ENCODE results near the gene POU4F1. TPM values are rescaled to one million over a fixed set of nuclear protein-coding genes. Genes with fewer than 3 reads are reported as not detected.
A peak's percentile ranks its signal among the peaks of the same experiment; 100 is the strongest.

Gene POU4F1
- total and polyA plus RNA-seq, 2 experiments from 2014 or later: 0.03 to 0.05 TPM

DNA sequence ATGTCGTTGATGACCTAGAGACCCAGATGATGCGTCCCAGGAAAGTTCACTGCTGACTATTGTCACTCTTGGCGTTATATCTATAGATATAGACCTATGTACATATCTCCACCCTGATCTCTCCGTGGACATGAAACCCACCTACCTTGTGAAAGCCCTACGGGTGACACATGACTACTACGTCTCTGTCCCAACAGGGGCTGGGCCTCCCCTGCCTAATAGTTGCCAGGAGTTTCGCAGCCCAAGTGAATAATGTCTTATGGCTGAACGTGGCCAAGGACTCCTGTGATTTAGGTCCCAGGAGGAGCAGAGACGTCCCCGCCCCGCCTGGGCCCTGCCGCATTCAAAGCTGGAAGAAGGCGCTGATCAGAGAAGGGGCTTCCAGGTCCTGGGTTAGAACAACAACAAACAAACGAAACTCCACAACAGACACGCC lies 4.9 kb upstream of the POU4F1 start (continued):
- TF ChIP-seq, protein P1, sequence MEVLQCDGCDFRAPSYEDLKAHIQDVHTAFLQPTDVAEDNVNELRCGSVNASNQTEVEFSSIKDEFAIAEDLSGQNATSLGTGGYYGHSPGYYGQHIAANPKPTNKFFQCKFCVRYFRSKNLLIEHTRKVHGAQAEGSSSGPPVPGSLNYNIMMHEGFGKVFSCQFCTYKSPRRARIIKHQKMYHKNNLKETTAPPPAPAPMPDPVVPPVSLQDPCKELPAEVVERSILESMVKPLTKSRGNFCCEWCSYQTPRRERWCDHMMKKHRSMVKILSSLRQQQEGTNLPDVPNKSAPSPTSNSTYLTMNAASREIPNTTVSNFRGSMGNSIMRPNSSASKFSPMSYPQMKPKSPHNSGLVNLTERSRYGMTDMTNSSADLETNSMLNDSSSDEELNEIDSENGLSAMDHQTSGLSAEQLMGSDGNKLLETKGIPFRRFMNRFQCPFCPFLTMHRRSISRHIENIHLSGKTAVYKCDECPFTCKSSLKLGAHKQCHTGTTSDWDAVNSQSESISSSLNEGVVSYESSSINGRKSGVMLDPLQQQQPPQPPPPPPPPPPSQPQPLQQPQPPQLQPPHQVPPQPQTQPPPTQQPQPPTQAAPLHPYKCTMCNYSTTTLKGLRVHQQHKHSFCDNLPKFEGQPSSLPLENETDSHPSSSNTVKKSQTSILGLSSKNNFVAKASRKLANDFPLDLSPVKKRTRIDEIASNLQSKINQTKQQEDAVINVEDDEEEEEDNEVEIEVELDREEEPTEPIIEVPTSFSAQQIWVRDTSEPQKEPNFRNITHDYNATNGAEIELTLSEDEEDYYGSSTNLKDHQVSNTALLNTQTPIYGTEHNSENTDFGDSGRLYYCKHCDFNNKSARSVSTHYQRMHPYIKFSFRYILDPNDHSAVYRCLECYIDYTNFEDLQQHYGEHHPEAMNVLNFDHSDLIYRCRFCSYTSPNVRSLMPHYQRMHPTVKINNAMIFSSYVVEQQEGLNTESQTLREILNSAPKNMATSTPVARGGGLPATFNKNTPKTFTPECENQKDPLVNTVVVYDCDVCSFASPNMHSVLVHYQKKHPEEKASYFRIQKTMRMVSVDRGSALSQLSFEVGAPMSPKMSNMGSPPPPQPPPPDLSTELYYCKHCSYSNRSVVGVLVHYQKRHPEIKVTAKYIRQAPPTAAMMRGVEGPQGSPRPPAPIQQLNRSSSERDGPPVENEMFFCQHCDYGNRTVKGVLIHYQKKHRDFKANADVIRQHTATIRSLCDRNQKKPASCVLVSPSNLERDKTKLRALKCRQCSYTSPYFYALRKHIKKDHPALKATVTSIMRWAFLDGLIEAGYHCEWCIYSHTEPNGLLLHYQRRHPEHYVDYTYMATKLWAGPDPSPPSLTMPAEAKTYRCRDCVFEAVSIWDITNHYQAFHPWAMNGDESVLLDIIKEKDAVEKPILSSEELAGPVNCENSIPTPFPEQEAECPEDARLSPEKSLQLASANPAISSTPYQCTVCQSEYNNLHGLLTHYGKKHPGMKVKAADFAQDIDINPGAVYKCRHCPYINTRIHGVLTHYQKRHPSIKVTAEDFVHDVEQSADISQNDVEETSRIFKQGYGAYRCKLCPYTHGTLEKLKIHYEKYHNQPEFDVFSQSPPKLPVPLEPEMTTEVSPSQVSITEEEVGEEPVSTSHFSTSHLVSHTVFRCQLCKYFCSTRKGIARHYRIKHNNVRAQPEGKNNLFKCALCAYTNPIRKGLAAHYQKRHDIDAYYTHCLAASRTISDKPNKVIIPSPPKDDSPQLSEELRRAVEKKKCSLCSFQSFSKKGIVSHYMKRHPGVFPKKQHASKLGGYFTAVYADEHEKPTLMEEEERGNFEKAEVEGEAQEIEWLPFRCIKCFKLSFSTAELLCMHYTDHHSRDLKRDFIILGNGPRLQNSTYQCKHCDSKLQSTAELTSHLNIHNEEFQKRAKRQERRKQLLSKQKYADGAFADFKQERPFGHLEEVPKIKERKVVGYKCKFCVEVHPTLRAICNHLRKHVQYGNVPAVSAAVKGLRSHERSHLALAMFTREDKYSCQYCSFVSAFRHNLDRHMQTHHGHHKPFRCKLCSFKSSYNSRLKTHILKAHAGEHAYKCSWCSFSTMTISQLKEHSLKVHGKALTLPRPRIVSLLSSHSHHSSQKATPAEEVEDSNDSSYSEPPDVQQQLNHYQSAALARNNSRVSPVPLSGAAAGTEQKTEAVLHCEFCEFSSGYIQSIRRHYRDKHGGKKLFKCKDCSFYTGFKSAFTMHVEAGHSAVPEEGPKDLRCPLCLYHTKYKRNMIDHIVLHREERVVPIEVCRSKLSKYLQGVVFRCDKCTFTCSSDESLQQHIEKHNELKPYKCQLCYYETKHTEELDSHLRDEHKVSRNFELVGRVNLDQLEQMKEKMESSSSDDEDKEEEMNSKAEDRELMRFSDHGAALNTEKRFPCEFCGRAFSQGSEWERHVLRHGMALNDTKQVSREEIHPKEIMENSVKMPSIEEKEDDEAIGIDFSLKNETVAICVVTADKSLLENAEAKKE (CRISPR knock-in tag; IDR thresholded peaks at IDR 0.05): no peak
- no peak for TF ChIP-seq CREB1 (CRISPR knock-in tag; IDR thresholded peaks at IDR 0.05; ENCODE audit: low read depth)

DNA sequence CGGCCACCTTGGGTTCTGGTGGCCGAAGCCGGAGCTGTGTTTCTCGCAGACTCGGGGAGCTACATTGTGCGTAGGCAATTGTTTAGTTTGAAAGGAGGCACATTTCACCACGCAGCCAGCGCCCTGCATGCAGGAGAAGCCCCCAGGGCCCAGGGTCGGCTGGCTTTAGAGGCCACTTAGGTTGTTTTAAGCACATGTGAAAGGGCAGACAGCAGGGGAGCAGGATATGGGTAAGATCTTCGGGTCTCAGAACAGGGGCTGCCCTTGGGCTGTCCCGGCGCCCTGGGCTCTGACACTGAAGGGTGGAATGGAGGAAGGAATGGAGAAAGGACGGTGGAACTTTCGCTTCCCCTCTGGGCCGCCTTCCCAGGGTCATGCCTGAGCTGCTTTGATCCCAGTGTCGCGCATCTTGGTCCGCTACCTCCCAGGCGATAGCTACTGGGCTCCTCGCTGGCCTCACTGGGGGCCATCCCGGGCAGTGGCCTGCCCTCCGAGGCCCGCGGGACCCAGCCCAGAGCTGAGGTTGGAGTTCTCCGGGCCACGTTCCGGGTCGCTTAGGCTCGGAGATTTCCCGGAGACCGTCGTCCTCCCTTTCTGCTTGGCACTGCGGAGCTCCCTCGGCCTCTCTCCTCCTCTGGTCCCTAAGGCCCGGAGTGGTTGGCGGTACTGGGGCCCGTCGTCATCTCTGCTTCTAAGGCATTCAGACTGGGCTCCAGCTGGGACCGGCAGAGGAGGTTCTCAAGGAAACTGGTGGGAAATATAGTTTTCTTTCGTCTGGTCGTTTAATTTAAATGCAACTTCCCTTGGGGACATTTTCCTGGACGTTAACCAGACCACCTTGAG lies 4.3 kb upstream of the POU4F1 start:
- no peaks in the 10 kb centered on the region; the same call in 1 of the 3 replicates for H3K9me3 Mint-ChIP-seq
- no peaks in the 10 kb centered on the region for H3K36me3 Mint-ChIP-seq (ENCODE audit: low read depth)
- peaks cover 58% of the 10 kb centered on the region for H3K4me1 ChIP-seq (ENCODE audit: insufficient read depth)
- peaks cover 38% of the 10 kb centered on the region for H3F3A ChIP-seq (replicated peaks; ENCODE audit: low read depth)
- no peak overlapping the region for H3K27ac Mint-ChIP-seq
- H3K27ac ChIP-seq (ENCODE audit: low read depth): no peak overlapping the region
- H3K4me1 Mint-ChIP-seq: peaks cover 51% of the 10 kb centered on the region
- H3K4me2 ChIP-seq: peak overlapping the region; percentile 97
- peak overlapping the region; percentile 55 for H3K4me3 ChIP-seq
- H3K4me3 Mint-ChIP-seq: peak overlapping the region; percentile 76
- H3K27me3 Mint-ChIP-seq (ENCODE audit: insufficient read depth, low read depth, poor library complexity): peaks cover 98% of the 10 kb centered on the region
- H2AFZ ChIP-seq: 0 out of 2 replicates have a peak overlapping the region, but pooled peaks have one; percentile 38
- H3K79me2 ChIP-seq (replicated peaks; ENCODE audit: insufficient read depth): no peaks in the 10 kb centered on the region
- H4K20me1 ChIP-seq (replicated peaks; ENCODE audit: insufficient read depth): peaks cover 33% of the 10 kb centered on the region
- H3K36me3 ChIP-seq (ENCODE audit: insufficient read depth): no peaks in the 10 kb centered on the region
- peak; percentile 32 for ATAC-seq
- H3K27me3 ChIP-seq (ENCODE audit: insufficient read depth): peaks cover 100% of the 10 kb centered on the region
- peak; percentile 72 for DNase-seq (ENCODE audit: low spot score)
- no peaks in the 10 kb centered on the region for H3K9me2 ChIP-seq (ENCODE audit: insufficient read depth)
- TF ChIP-seq EZH2phosphoT487 (IDR thresholded peaks at IDR 0.05; ENCODE audit: unreplicated experiment): no peak
- TF ChIP-seq, protein P1 (CRISPR knock-in tag; IDR thresholded peaks at IDR 0.05): no peak
- TF ChIP-seq ZNF331 (CRISPR knock-in tag; IDR thresholded peaks at IDR 0.05; ENCODE audit: low read depth): no peak
- TF ChIP-seq ZNF114 (CRISPR knock-in tag; IDR thresholded peaks at IDR 0.05): no peak
- peak; percentile 80 for TF ChIP-seq EZH2 (IDR thresholded peaks at IDR 0.05; ENCODE audit: low read depth, unreplicated experiment)
- 0 out of 2 replicates have a peak, but pooled peaks have one; percentile 29 for TF ChIP-seq NANOG (IDR thresholded peaks at IDR 0.05; ENCODE audit: borderline replicate concordance)
- TF ChIP-seq STAT1 (IDR thresholded peaks at IDR 0.05; ENCODE audit: unreplicated experiment): no peak
- no peak for TF ChIP-seq CREB1 (CRISPR knock-in tag; IDR thresholded peaks at IDR 0.05; ENCODE audit: low read depth)
